Measurements from ENCODE around the gene UNC45A.
"Not testable (repeated sequence)": the region's sequence is repeated elsewhere in the genome, so short reads cannot be mapped to it uniquely, and the experiment has no call there.

Gene UNC45A

DNA sequence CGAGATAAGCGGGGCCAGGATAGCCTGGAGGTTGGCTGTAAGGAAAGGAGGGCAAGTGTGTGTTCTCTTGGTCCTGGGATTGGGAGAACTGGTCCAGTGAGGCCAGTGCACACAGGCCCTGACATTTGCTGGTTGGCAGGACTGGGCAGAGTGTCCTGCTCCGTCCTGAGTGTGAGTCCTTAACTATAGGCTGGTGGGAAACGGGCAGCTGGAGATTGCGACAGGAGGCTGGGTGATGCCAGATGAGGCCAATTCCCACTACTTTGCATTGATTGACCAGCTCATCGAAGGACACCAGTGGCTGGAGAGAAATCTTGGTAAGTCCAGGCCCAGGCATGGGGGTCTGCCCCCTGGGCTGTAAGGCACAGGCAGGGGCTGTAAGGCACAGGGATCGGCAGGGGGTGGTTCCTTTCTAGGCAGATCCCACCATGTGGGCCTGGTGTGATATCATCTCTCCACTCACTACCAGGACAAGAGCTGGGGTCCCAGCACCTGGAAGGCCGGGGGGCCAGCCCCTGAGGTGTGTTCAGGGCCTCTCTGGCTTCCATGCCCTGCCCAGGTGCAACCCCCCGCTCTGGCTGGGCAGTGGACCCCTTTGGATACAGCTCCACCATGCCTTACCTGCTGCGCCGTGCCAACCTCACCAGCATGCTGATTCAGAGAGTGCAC is 28.8 kb upstream of the UNC45A start:
- Histone ChIP-seq H3K27me3 (ENCODE audit: control insufficient read depth, insufficient read depth, low read length) (peaks cover 25% of the 10 kb centered on the region), H3K4me3 (ENCODE audit: low read length) (no peak overlapping the region), H3K4me1 (ENCODE audit: control insufficient read depth, low read depth, low read length) (peaks cover 7% of the 10 kb centered on the region), H3K9me3 (ENCODE audit: control insufficient read depth, low read depth, low read length) (no peaks in the 10 kb centered on the region), H3K36me3 (ENCODE audit: control insufficient read depth, low read depth, low read length) (no peaks in the 10 kb centered on the region), H3K27ac (ENCODE audit: low read length) (no peak overlapping the region), H3K9ac (ENCODE audit: low read length) (no peak overlapping the region)

DNA sequence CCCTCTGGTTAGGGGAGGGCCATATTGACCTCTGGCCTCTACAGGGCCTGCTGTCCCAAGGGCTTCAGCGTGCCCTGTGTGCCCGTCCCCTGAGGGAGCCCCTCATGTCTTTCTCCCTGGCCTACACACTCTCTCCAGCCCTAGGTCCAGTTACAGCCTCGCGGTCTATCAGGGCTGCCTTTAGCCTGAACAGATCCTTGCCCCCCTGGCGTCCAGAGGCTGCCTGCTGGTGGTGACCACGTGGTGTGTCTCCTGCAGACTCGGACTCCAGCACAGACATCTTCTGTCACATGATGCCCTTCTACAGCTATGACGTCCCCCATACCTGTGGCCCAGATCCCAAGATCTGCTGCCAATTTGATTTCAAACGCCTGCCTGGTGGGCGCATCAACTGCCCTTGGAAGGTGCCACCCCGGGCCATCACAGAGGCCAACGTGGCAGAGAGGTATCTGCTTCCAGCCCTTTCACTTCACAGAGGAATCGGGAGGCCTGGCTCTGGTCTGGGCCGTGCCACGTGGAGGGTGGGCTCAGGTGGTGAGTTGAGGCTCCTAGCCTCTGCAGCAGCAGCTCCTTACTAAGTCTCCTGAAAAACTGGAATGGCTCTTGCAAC is 27.9 kb upstream of the UNC45A start:
- no peak overlapping the region for H3K9ac ChIP-seq (ENCODE audit: low read length)
- no peaks in the 10 kb centered on the region for H3K36me3 ChIP-seq (ENCODE audit: control insufficient read depth, low read depth, low read length)

DNA sequence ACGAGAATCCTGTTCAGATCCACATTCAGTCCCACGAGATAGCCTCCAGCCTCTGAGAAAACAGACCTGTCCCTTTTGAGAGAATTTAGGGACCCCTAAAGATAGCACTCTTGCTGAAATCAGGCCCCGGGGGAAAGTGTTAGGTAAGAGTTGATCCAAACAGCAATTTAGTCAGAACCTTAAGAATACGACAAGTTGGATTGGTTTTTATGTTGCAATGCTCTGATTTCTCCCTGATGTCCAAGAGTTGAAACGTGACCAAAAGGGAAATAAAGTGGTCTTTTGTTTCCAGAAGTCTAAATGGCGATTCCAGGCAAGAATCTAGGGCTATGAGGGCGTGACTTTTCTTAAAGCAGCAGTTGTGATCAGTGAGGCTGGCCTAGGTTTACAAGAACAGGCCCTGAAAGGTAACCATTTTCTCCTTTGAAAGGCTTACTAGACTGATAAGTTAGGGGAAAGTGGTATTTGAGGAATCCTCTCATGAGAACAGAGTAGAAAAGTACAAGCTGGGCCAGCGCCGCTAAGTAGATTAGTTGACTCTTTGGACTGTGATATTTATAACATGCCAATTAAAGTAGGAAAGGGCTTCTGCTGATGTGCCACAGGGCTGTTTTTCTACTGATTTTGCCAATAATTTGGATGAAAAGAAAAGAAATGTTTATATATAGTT is 27.1 kb upstream of the UNC45A start:
- Histone ChIP-seq H3K4me1 (ENCODE audit: control insufficient read depth, low read depth, low read length) (no peaks in the 10 kb centered on the region), H3K4me3 (ENCODE audit: low read length) (no peak overlapping the region), H3K27me3 (ENCODE audit: control insufficient read depth, insufficient read depth, low read length) (peaks cover 19% of the 10 kb centered on the region), H3K9ac (ENCODE audit: low read length) (no peak overlapping the region), H3K9me3 (ENCODE audit: control insufficient read depth, low read depth, low read length) (no peaks in the 10 kb centered on the region), H3K27ac (ENCODE audit: low read length) (no peak overlapping the region), H3K36me3 (ENCODE audit: control insufficient read depth, low read depth, low read length) (no peaks in the 10 kb centered on the region)

More for the DNA sequence above, 27.9 kb upstream of the UNC45A start:
- Histone ChIP-seq H3K4me3 (ENCODE audit: low read length) (no peak overlapping the region), H3K27ac (ENCODE audit: low read length) (no peak overlapping the region), H3K9me3 (ENCODE audit: control insufficient read depth, low read depth, low read length) (no peaks in the 10 kb centered on the region), H3K4me1 (ENCODE audit: control insufficient read depth, low read depth, low read length) (no peaks in the 10 kb centered on the region), H3K27me3 (ENCODE audit: control insufficient read depth, insufficient read depth, low read length) (peaks cover 19% of the 10 kb centered on the region)

DNA sequence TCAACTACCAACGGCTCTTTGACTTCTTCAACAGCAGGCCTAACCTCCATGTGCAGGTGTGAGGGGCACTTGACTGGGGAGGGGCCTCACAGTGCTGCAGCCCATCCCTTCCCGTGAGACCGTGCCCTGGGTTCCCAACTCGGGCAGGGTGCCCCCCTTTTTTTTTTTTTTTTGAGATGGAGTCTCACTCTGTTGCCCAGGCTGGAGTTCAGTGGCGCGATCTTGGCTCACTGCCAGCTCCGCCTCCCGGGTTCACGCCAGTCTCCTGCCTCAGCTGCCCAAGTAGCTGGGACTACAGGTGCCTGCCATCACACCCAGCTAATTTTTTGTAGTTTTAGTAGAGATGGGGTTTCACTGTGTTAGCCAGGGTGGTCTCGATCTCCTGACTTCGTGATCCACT is 25.6 kb upstream of the UNC45A start:
- H3K36me3 ChIP-seq (ENCODE audit: control insufficient read depth, low read depth, low read length); H3K4me3 ChIP-seq (ENCODE audit: low read length); H3K9me3 ChIP-seq (ENCODE audit: control insufficient read depth, low read depth, low read length); H3K9ac ChIP-seq (ENCODE audit: low read length); H3K27me3 ChIP-seq (ENCODE audit: control insufficient read depth, insufficient read depth, low read length); H3K27ac ChIP-seq (ENCODE audit: low read length); H3K4me1 ChIP-seq (ENCODE audit: control insufficient read depth, low read depth, low read length): not testable (repeated sequence)

DNA sequence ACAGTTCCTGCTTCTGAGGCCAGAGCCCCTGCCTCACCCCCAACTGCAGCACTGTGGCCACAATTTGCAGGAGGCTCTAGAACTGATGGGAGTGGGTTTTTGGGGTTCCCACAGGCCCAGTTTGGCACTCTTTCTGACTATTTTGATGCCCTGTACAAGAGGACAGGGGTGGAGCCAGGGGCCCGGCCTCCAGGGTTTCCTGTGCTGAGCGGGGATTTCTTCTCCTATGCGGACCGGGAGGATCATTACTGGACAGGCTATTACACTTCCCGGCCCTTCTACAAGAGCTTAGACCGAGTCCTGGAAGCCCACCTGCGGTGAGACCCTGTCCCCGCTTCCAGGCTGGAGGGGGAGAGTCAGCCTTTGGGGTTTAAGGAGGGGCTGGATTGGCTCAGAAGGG is 25.1 kb upstream of the UNC45A start:
- Histone ChIP-seq H3K4me1 (ENCODE audit: control insufficient read depth, low read depth, low read length) (no peaks in the 10 kb centered on the region), H3K36me3 (ENCODE audit: control insufficient read depth, low read depth, low read length) (no peaks in the 10 kb centered on the region), H3K4me3 (ENCODE audit: low read length) (no peak overlapping the region), H3K27me3 (ENCODE audit: control insufficient read depth, insufficient read depth, low read length) (peaks cover 1% of the 10 kb centered on the region), H3K27ac (ENCODE audit: low read length) (no peak overlapping the region), H3K9me3 (ENCODE audit: control insufficient read depth, low read depth, low read length) (no peaks in the 10 kb centered on the region), H3K9ac (ENCODE audit: low read length) (no peak overlapping the region)

DNA sequence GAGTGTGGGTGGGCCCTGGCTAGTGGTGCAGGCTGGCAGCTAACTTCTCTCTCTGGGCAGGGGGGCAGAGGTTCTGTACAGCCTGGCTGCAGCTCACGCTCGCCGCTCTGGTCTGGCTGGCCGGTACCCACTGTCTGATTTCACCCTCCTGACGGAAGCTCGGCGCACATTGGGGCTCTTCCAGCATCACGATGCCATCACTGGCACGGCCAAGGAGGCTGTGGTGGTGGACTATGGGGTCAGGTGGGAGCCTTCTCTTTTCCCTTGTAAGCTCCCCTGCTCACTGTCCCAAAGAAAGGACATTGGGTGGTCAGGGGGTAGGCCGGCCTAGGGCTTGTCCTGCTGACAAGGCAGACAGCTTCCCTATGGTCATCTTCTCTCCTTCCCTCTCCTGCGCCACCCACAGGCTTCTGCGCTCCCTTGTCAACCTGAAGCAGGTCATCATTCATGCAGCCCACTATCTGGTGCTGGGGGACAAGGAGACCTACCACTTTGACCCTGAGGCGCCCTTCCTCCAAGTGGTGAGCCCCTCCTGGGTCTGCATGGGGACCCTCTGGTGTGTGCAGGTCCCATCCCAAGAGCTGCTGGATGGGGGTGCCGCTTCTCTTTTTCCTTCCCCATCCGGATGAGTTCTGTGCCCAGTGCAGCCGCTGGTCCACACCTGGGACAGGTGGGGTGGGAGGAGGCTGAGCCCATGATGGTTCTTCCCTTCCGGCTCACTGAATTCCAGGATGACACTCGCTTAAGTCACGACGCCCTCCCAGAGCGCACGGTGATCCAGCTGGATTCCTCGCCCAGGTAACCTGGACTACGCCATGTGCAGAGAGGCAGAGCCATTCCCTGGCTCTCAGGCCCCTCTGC is 24.4 kb upstream of the UNC45A start:
- H3K27ac ChIP-seq (ENCODE audit: low read length) = no peak overlapping the region
- H3K27me3 ChIP-seq (ENCODE audit: control insufficient read depth, insufficient read depth, low read length) = no peaks in the 10 kb centered on the region
- H3K4me3 ChIP-seq (ENCODE audit: low read length) = no peak overlapping the region
- H3K9ac ChIP-seq (ENCODE audit: low read length) = no peak overlapping the region
- H3K36me3 ChIP-seq (ENCODE audit: control insufficient read depth, low read depth, low read length) = peaks cover 2% of the 10 kb centered on the region
- H3K4me1 ChIP-seq (ENCODE audit: control insufficient read depth, low read depth, low read length) = no peaks in the 10 kb centered on the region
- H3K9me3 ChIP-seq (ENCODE audit: control insufficient read depth, low read depth, low read length) = no peaks in the 10 kb centered on the region

DNA sequence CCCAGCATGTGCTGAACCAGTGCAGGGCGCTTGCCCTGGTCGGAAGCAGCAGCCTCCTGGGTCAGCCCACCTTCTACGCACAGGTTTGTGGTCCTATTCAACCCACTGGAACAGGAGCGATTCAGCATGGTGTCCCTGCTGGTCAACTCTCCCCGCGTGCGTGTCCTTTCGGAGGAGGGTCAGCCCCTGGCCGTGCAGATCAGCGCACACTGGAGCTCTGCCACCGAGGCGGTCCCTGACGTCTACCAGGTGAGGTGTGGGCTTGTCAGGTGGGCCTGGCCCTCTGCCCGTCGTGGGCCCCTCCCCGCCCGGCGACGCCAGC is 23.8 kb upstream of the UNC45A start:
- H3K36me3 ChIP-seq (ENCODE audit: control insufficient read depth, low read depth, low read length) = peaks cover 2% of the 10 kb centered on the region

DNA sequence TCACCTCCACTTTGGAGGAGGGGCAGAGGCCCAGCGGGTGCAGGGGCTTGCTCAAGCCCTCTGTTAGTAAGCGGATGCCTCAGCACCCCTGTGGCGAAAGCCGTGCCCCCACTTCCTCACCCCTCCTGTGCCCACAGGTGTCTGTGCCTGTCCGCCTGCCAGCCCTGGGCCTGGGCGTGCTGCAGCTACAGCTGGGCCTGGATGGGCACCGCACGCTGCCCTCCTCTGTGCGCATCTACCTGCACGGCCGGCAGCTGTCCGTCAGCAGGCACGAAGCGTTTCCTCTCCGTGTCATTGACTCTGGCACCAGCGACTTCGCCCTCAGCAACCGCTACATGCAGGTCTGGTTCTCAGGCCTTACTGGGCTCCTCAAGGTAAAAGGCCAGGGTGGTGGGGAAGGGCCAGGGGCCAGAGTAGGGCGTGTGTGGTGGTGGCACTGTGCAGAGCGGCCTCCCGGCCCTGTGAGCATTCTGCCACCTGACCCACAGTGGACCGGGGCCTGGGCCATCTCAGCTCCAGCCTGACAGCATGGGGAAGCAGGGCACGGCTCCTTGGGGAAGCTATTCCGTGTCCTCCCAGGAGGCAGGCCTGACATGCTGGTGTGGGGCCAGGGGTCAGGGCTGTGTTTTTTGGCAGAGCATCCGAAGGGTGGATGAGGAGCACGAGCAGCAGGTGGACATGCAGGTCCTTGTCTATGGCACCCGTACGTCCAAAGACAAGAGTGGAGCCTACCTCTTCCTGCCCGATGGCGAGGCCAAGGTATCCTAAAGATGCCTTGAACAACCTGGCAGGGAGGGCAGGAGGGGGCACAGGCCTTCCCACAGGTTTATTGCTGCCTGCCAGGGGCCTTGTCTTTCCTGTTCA is 22.9 kb upstream of the UNC45A start:
- H3K4me3 ChIP-seq (ENCODE audit: low read length) = no peak overlapping the region
- no peak overlapping the region for H3K27ac ChIP-seq (ENCODE audit: low read length)
- H3K36me3 ChIP-seq (ENCODE audit: control insufficient read depth, low read depth, low read length) = peaks cover 2% of the 10 kb centered on the region
- H3K9ac ChIP-seq (ENCODE audit: low read length) = no peak overlapping the region
- H3K9me3 ChIP-seq (ENCODE audit: control insufficient read depth, low read depth, low read length) = no peaks in the 10 kb centered on the region
- no peaks in the 10 kb centered on the region for H3K4me1 ChIP-seq (ENCODE audit: control insufficient read depth, low read depth, low read length)
- no peaks in the 10 kb centered on the region for H3K27me3 ChIP-seq (ENCODE audit: control insufficient read depth, insufficient read depth, low read length)

More for the DNA sequence above, 23.8 kb upstream of the UNC45A start:
- Histone ChIP-seq H3K27ac (ENCODE audit: low read length) (no peak overlapping the region), H3K9me3 (ENCODE audit: control insufficient read depth, low read depth, low read length) (no peaks in the 10 kb centered on the region), H3K4me1 (ENCODE audit: control insufficient read depth, low read depth, low read length) (no peaks in the 10 kb centered on the region), H3K27me3 (ENCODE audit: control insufficient read depth, insufficient read depth, low read length) (no peaks in the 10 kb centered on the region), H3K4me3 (ENCODE audit: low read length) (no peak overlapping the region), H3K9ac (ENCODE audit: low read length) (no peak overlapping the region)

DNA sequence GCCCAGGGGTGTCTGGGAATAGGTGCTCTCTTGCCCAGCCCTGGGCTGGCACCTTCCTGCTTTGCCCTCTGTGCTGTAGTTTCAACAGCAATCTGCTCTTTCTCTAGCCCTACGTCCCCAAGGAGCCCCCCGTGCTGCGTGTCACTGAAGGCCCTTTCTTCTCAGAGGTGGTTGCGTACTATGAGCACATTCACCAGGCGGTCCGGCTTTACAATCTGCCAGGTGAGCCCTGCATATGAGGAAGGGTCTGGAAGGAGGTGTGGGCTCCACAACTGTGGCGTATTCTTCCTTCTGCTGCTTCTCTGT is 22.4 kb upstream of the UNC45A start:
- H3K27ac ChIP-seq (ENCODE audit: low read length) = no peak overlapping the region
- H3K36me3 ChIP-seq (ENCODE audit: control insufficient read depth, low read depth, low read length) = peaks cover 2% of the 10 kb centered on the region
- no peak overlapping the region for H3K9ac ChIP-seq (ENCODE audit: low read length)
- H3K27me3 ChIP-seq (ENCODE audit: control insufficient read depth, insufficient read depth, low read length) = no peaks in the 10 kb centered on the region
- no peaks in the 10 kb centered on the region for H3K9me3 ChIP-seq (ENCODE audit: control insufficient read depth, low read depth, low read length)
- no peaks in the 10 kb centered on the region for H3K4me1 ChIP-seq (ENCODE audit: control insufficient read depth, low read depth, low read length)
- H3K4me3 ChIP-seq (ENCODE audit: low read length) = no peak overlapping the region

DNA sequence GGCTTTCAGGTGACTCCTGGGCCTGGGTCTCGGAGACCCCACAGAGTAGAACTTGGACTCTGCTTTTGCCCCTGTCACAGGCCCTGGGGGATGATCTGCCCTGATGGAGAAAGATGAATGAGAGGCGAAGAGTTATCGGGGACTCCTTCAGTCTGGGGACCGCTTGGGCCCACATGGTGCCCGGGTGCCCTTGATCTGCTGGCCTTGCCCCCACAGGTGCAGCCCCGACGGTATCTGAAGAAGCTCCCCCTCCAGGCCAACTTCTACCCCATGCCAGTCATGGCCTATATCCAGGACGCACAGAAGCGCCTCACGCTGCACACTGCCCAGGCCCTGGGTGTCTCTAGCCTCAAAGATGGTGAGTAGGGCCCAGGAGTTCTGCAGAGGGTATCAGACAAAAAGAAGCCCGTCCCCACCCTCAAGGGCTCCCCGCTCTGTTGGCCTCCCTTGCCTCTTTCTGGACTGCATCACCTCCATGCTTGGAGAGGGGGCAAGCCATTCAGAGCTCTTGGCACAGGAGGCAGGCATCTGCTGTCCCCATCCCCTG is 21.6 kb upstream of the UNC45A start:
- no peak overlapping the region for H3K9ac ChIP-seq (ENCODE audit: low read length)
- no peaks in the 10 kb centered on the region for H3K9me3 ChIP-seq (ENCODE audit: control insufficient read depth, low read depth, low read length)
- H3K4me3 ChIP-seq (ENCODE audit: low read length) = no peak overlapping the region
- no peaks in the 10 kb centered on the region for H3K4me1 ChIP-seq (ENCODE audit: control insufficient read depth, low read depth, low read length)
- no peaks in the 10 kb centered on the region for H3K27me3 ChIP-seq (ENCODE audit: control insufficient read depth, insufficient read depth, low read length)
- peaks cover 2% of the 10 kb centered on the region for H3K36me3 ChIP-seq (ENCODE audit: control insufficient read depth, low read depth, low read length)
- H3K27ac ChIP-seq (ENCODE audit: low read length) = no peak overlapping the region
